WI38 (cell line): ENCODE data around the gene SRRD.
A peak's percentile ranks its signal among the peaks of the same experiment; 100 is the strongest.

Source experiments
- H3K4me3 ChIP-seq: 2 replicates; pipeline ENCODE4 v1.5.1; 2011; ENCODE audit warnings: low read depth, mild to moderate bottlenecking, control low read depth, low read length
- TF ChIP-seq, protein P1 (sequence below): IDR thresholded peaks from 2 replicates; pipeline ENCODE4 v1.5.1; 2012; ENCODE audit warnings: low read depth, mild to moderate bottlenecking, control low read depth, low read length

Gene SRRD

DNA sequence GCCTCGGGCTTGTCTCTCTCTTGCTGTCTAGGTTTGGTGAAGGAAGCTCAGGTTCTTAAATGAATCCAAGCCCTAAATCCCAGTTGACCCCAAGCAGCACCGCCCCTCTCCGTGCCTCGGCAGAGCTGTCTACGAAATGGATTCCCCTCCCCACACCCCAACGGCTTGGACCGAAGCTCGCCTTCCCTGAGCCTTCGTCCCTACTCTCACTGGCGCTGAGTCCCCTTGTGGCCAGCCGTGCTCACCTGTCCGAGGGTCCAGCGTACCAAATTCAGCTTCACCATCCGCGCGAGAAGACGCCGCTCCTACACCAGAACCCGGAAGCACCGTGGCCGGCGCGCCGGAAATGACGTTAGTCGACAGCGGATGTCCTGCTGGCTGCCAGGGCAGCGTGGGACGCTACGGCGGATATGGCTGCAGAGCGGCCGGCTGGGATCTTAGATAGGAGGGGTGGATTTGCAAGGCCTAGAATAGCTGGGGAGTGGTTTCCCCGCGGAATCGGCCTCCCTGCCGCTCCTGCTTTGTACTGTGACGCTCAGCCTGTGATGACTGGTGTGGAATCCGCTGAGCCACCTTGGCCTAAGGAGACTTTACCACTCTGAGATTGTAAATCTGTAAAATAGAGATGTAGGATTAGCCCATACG is 28.6 kb downstream of the SRRD start, which contains the start of gene TFIP11:
TFIP11 (minus strand) TSS at position 325 of the 645 bp plus-strand sequence. CDS start 2,201 bp downstream, outside the sequence.
- peak within 1 kb of the TSS; percentile 98 for H3K4me3 ChIP-seq
- TF ChIP-seq, protein P1, sequence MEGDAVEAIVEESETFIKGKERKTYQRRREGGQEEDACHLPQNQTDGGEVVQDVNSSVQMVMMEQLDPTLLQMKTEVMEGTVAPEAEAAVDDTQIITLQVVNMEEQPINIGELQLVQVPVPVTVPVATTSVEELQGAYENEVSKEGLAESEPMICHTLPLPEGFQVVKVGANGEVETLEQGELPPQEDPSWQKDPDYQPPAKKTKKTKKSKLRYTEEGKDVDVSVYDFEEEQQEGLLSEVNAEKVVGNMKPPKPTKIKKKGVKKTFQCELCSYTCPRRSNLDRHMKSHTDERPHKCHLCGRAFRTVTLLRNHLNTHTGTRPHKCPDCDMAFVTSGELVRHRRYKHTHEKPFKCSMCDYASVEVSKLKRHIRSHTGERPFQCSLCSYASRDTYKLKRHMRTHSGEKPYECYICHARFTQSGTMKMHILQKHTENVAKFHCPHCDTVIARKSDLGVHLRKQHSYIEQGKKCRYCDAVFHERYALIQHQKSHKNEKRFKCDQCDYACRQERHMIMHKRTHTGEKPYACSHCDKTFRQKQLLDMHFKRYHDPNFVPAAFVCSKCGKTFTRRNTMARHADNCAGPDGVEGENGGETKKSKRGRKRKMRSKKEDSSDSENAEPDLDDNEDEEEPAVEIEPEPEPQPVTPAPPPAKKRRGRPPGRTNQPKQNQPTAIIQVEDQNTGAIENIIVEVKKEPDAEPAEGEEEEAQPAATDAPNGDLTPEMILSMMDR = no peak

DNA sequence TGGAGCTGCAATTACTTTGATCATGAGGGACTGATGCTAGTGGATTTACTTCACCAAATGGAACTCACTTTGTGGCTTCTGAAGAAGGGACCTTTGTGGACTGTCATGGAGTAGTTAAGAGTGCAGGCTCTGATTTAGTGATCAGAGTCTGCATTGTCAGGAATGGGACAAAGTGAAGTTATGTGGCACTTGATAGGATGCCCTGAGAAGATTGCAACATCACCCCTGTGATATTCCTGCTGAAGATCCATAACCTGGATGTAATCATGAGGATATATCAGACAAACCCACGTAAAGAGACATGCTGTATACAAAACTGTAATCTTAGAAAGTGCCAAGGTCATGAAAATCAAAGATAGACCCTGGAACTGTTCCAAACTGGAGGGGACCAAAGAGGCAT is 30.2 kb downstream of the SRRD start:
- H3K4me3 ChIP-seq = no peak overlapping the region
- TF ChIP-seq, protein P1 = no peak

DNA sequence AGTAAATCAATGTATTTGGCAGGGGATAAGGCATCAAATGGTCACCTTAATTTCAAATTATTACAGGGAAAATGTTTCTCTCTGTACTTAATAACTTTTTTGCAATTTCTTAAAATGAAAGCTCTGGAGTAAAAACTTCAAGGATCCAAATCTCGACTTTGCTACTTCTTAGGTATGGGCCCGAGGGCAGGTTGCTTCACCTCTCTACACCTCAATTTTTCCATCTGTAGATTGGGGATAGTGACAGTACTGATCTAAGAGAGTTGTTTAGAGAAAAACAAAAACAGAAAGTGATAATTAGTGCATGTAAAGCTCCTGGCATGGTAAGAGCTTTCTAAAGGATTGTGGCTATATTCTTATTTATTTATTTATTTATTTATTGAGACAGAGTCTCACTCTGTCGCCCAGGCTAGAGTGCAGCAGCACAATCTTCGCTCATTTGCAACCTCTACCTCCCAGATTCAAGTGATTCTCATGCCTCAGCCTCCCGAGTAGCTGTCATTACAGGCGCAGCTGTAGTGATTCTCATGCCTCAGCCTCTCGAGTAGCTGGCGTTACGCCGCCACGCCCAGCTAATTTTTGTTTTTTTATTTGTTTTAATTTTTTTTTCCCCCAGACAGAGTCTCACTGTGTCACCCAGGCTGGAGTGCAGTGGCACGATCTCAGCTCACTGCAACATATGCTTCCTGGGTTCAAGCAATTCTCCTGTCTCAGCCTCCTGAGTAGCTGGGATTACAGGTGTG is 30.9 kb downstream of the SRRD start:
- no peak overlapping the region for H3K4me3 ChIP-seq
- TF ChIP-seq, protein P1 = no peak

DNA sequence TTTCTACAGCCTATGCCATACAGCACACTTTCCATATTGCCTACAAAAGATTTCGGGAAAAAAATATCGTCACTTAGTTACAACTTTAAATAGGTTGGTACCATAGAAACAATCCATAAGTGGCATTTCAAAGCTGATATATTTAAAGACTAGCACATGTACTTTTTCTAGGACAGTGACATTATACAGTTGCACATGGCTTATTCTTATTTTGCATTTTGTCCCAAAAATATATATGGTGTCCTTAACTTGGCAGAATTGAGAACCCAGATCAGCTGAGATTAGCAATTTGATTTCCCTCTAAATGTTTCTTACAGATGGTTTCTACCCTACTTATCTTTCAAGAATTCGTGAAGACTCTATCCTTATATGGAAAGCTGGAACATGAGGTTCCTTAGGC is 32.3 kb downstream of the SRRD start:
- no peak overlapping the region for H3K4me3 ChIP-seq
- TF ChIP-seq, protein P1 = no peak

DNA sequence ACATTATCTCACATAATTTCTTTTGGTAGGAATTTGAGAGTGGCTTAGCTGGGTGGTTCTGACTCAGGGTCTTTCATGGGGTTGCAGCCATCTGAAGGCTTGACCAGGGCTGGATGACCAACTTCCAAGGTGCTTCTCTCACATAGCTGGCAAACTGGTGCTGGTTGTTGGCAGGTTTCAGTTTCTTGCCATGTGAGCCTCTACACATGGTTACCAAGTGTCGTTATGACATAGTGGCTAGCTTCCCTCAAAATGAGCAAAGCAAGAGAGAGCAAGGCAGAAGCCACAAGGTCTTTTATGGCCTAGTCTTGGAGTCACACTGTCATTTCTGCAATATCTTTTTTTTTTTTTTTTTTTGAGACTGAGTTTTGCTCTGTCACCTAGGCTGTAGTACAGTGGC is 32.8 kb downstream of the SRRD start:
- TF ChIP-seq, protein P1 = no peak
- H3K4me3 ChIP-seq = no peak overlapping the region

DNA sequence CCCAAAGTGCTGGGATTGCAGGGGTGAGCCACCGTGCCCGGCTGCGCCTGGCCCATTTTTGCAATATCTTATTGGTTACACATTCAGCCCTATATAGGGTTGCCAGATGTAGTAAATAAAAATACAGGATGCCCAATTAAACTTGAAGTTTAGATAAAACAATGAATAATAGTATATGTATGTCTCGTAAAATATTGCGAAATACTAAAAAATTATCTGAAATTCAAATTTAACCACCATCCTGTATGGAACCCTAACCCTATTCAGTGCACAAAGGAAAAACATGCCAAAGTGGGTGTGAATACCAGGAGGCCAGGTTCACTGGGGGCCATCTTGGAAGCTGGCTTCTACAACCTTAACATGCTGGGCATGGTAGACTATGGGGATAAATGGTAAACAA is 33.8 kb downstream of the SRRD start:
- TF ChIP-seq, protein P1 = no peak
- H3K4me3 ChIP-seq = no peak overlapping the region

DNA sequence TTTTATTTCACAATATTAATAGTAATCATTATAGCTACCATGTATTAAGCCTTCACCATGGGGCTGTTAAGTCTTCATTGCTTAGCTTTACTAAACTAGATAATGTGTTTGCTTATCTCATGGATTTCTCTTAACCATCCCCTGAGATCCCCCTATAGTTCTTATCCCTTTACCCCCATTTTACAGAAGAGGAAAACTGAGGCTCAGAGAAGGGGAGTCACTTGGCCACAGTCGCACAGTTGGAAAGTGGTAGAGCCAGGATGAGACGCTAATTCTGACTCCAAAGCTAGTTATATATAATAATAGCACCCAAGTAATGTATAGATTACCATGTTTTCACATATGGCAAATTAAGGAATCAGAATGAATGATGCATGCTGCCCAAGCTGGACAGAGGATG is 38.3 kb downstream of the SRRD start:
- H3K4me3 ChIP-seq = no peak overlapping the region
- TF ChIP-seq, protein P1 = no peak
